HG03520 (cell line): Measurements from ENCODE around the gene MAD1L1.
"Not testable (repeated sequence)": the region's sequence is repeated elsewhere in the genome, so short reads cannot be mapped to it uniquely, and the experiment has no call there.

Experiments used
- ATAC-seq: cut with Tn5 transposase; IDR thresholded peaks from one replicate; pipeline ENCODE4 v1.9.1; 2021; ENCODE audit warnings: mild to moderate bottlenecking, moderate library complexity; ENCODE audit not compliant: unreplicated experiment

The MAD1L1 gene

GRCh38 chr7:1873857-1874589, 358.7 kb downstream of the MAD1L1 start:
- no peak for ATAC-seq

GRCh38 chr7:1873421-1873820, 359.3 kb downstream of the MAD1L1 start:
- ATAC-seq, result no peak

GRCh38 chr7:1873070-1873405, 359.7 kb downstream of the MAD1L1 start:
- no peak for ATAC-seq

GRCh38 chr7:1872191-1873069, 360.3 kb downstream of the MAD1L1 start:
- no peak for ATAC-seq

- ATAC-seq, result no peak
Measured at GRCh38 chr7:1869452-1870130, 363.2 kb downstream of the MAD1L1 start.

GRCh38 chr7:1868516-1869165, 364.1 kb downstream of the MAD1L1 start:
- no peak for ATAC-seq

GRCh38 chr7:1867370-1868260, 365.1 kb downstream of the MAD1L1 start:
- ATAC-seq, result no peak

- no peak for ATAC-seq
Measured at GRCh38 chr7:1866601-1867000, 366.1 kb downstream of the MAD1L1 start.

GRCh38 chr7:1865571-1866255, 367.0 kb downstream of the MAD1L1 start:
- no peak for ATAC-seq

- no peak for ATAC-seq
Measured at GRCh38 chr7:1865000-1865555, 367.7 kb downstream of the MAD1L1 start.

- ATAC-seq, result no peak
Measured at GRCh38 chr7:1864161-1864940, 368.4 kb downstream of the MAD1L1 start.

- no peak for ATAC-seq
Measured at GRCh38 chr7:1863091-1863900, 369.4 kb downstream of the MAD1L1 start.

- no peak for ATAC-seq
Measured at GRCh38 chr7:1862560-1862959, 370.2 kb downstream of the MAD1L1 start.

GRCh38 chr7:1861799-1862458, 370.8 kb downstream of the MAD1L1 start:
- ATAC-seq, result no peak

GRCh38 chr7:1860881-1861798, 371.6 kb downstream of the MAD1L1 start:
- ATAC-seq, result not testable (repeated sequence)
